GM21515 (cell line): Measurements from ENCODE around the gene DNMT1.

Source experiments
- ATAC-seq: cut with Tn5 transposase; IDR thresholded peaks from one replicate; pipeline ENCODE4 v1.9.1; 2021; ENCODE audit not compliant: unreplicated experiment

DNMT1 gene

GRCh38 chr19:10115392-10116084 is 79.2 kb downstream of the DNMT1 start:
- ATAC-seq, result no peak

GRCh38 chr19:10114651-10115391 is 79.9 kb downstream of the DNMT1 start:
- ATAC-seq, result no peak

GRCh38 chr19:10113964-10114650 is 80.6 kb downstream of the DNMT1 start:
- ATAC-seq, result no peak

- no peak for ATAC-seq
Observed at GRCh38 chr19:10113592-10113963, 81.2 kb downstream of the DNMT1 start.

GRCh38 chr19:10112895-10113591 is 81.7 kb downstream of the DNMT1 start:
- ATAC-seq, result no peak

- ATAC-seq, result no peak
Observed at GRCh38 chr19:10112037-10112761, 82.6 kb downstream of the DNMT1 start.

GRCh38 chr19:10111405-10111811 is 83.3 kb downstream of the DNMT1 start, which contains the start of gene P2RY11:
TSS of gene P2RY11 (plus strand) at chr19:10111693. CDS start at chr19:10111722, 29 bp downstream.
- ATAC-seq, result no peak

- no peak for ATAC-seq
Observed at GRCh38 chr19:10110972-10111317, 83.8 kb downstream of the DNMT1 start.

GRCh38 chr19:10110076-10110971 is 84.4 kb downstream of the DNMT1 start:
- no peak for ATAC-seq

GRCh38 chr19:10109528-10109927 is 85.2 kb downstream of the DNMT1 start:
- ATAC-seq, result no peak

- ATAC-seq, result no peak
Observed at GRCh38 chr19:10107817-10108367, 86.9 kb downstream of the DNMT1 start.

- no peak for ATAC-seq
Observed at GRCh38 chr19:10107254-10107653, 87.5 kb downstream of the DNMT1 start.

GRCh38 chr19:10106100-10106936 is 88.4 kb downstream of the DNMT1 start, which contains the start of gene PPAN:
TSS of gene PPAN (plus strand) at chr19:10106362. CDS start at chr19:10106395, 33 bp downstream.
- ATAC-seq, result peak; percentile 45

- peak; percentile 7 for ATAC-seq
Observed at GRCh38 chr19:10105509-10106099, 89.1 kb downstream of the DNMT1 start.

GRCh38 chr19:10104665-10105508 is 89.9 kb downstream of the DNMT1 start:
- ATAC-seq, result peak; percentile 40

- no peak for ATAC-seq
Observed at GRCh38 chr19:10104130-10104513, 90.6 kb downstream of the DNMT1 start.

GRCh38 chr19:10102787-10103236 is 91.9 kb downstream of the DNMT1 start:
- ATAC-seq, result peak; percentile 27
